GM12878 (cell line): ENCODE results near the gene CMTM3. TPM values are rescaled to one million over a fixed set of nuclear protein-coding genes. Genes with fewer than 3 reads are reported as not detected.

ENCODE experiments used
- ATAC-seq: fragments of 200-7000 bp; cut with Tn5 transposase; 3 replicates; pipeline ENCODE4 v1.9.1; 2020; ENCODE audit warnings: mild to moderate bottlenecking, moderate library complexity
- BruUV-seq: library from RNA; stranded (reverse); fragments of 400-500 nt; replicated peaks from 2 replicates; lab custom pipeline; 2021; lab: Mats Ljungman, UMichigan
- CTCF ChIA-PET: fragments of 300-600 bp; sonication (Branson Sonifier 250); formaldehyde crosslinking; extraction: SDS; loops from one replicate; lab custom pipeline; 2021; ENCODE audit warnings: inconsistent platforms; lab: Yijun Ruan, JAX
- POLR2A ChIA-PET: fragments of 350-600 bp; formaldehyde crosslinking; extraction: SDS; loops from one replicate; lab custom pipeline; 2021; ENCODE audit warnings: inconsistent platforms; lab: Charles Lee
- RAD21 ChIA-PET: fragments of 300-600 bp; sonication (Branson Sonifier 250); formaldehyde crosslinking; loops from one replicate; lab custom pipeline; 2023; ENCODE audit warnings: antibody characterized with exemption; ENCODE audit not compliant: unreplicated experiment; lab: Charles Lee
- SMC1A ChIA-PET: fragments of 300-600 bp; sonication (Branson Sonifier 250); formaldehyde crosslinking; loops from one replicate; lab custom pipeline; 2023; ENCODE audit not compliant: unreplicated experiment, uncharacterized antibody; lab: Charles Lee
- DNase-seq: peaks from one replicate; pipeline ENCODE4 v3.0.0-alpha.2; 2011; ENCODE audit warnings: low read depth, low spot score
- FAIRE-seq: peaks from 3 replicates; lab custom pipeline; 2011; peaks lifted over from hg19 to GRCh38; lab: Jason Lieb, UNC
- H2AFZ ChIP-seq: 2 replicates; pipeline ENCODE4 v1.6.0; 2011; ENCODE audit warnings: low read depth, low read length, control low read depth; ENCODE audit not compliant: control insufficient read depth
- H3K27ac ChIP-seq: 2 replicates; pipeline ENCODE4 v1.5.1; 2011; ENCODE audit warnings: control low read depth; ENCODE audit not compliant: control insufficient read depth, insufficient read depth
- H3K27me3 ChIP-seq, 2 experiments: replicated peaks in 1 of 2; 2 replicates each; pipeline versions ENCODE4 v1.6.0 to v1.6.1; 2011; ENCODE audit warnings: low read length in 1 of 2; ENCODE audit not compliant: control insufficient read depth in 2 of 2, insufficient read depth in 2 of 2
- H3K36me3 ChIP-seq, 2 experiments: 2 replicates each; pipeline ENCODE4 v1.5.1; 2011; ENCODE audit warnings: low read length in 1 of 2; ENCODE audit not compliant: control insufficient read depth in 2 of 2, insufficient read depth in 2 of 2
- H3K4me1 ChIP-seq: 2 replicates; pipeline ENCODE4 v1.6.1; 2011; ENCODE audit warnings: mild to moderate bottlenecking, low read length, moderate library complexity, mixed read lengths; ENCODE audit not compliant: control insufficient read depth, insufficient read depth
- H3K4me2 ChIP-seq: 2 replicates; pipeline ENCODE4 v1.6.0; 2011; ENCODE audit warnings: control low read depth; ENCODE audit not compliant: control insufficient read depth, insufficient read depth
- H3K4me3 ChIP-seq: fragments of 200-600 bp; sonication (generic); 2 replicates; pipeline ENCODE4 v1.5.1; 2016
- H3K79me2 ChIP-seq: 2 replicates; pipeline ENCODE4 v1.6.0; 2011; ENCODE audit warnings: low read length; ENCODE audit not compliant: control insufficient read depth, insufficient read depth
- H3K9ac ChIP-seq: 2 replicates; pipeline ENCODE4 v1.8.0; 2011; ENCODE audit warnings: low read length, control low read depth, mixed read lengths; ENCODE audit not compliant: control insufficient read depth, insufficient read depth
- H3K9me3 ChIP-seq: replicated peaks from 3 replicates; pipeline ENCODE4 v1.5.1; 2011; ENCODE audit warnings: mild to moderate bottlenecking, low read length; ENCODE audit not compliant: control insufficient read depth, insufficient read depth
- H4K20me1 ChIP-seq: 2 replicates; pipeline ENCODE4 v1.6.0; 2011; ENCODE audit not compliant: control insufficient read depth, insufficient read depth
- ASH2L ChIP-seq: fragments of 300-600, 200-600 bp; sonication (generic); IDR thresholded peaks from 2 replicates; pipeline ENCODE4 v1.6.1; 2017; ENCODE audit warnings: low read depth, mild to moderate bottlenecking, borderline replicate concordance
- RAD51 ChIP-seq: fragments of 450-650 bp; IDR thresholded peaks from 2 replicates; pipeline ENCODE4 v1.6.1; 2016; ENCODE audit warnings: moderate library complexity, mild to moderate bottlenecking, inconsistent platforms
- RBBP5 ChIP-seq: fragments of 200-600 bp; sonication (generic); conservative IDR thresholded peaks from 2 replicates; pipeline ENCODE4 v1.6.1; 2016
- ZBED1 ChIP-seq: IDR thresholded peaks from 2 replicates; pipeline ENCODE4 v1.6.1; 2016; ENCODE audit warnings: borderline replicate concordance
- ZNF622 ChIP-seq: fragments of 450-650 bp; IDR thresholded peaks from 2 replicates; pipeline ENCODE4 v1.6.1; 2017; ENCODE audit warnings: mild to moderate bottlenecking, inconsistent platforms
- WGBS: methylation state at CpG from one replicate; pipeline ENCODE4 v1.1.6; 2016; ENCODE audit warnings: low lambda C conversion rate; ENCODE audit not compliant: insufficient replicate concordance, insufficient coverage; ENCODE audit errors: missing lambda C conversion rate; 5-methylcytosine and 5-hydroxymethylcytosine counted together
- in situ Hi-C: fragments of 300-500 bp; cut with MboI; formaldehyde crosslinking; loops from 9 replicates; pipeline ENCODE4 v1.14.3; 2018; ENCODE audit warnings: mixed read lengths
- intact Hi-C: fragments of 100-400 bp; cut with micrococcal nuclease; formaldehyde crosslinking; loops from one replicate; pipeline ENCODE4 v1.14.2; 2022; ENCODE audit not compliant: unreplicated experiment
- polyA plus RNA-seq, 11 experiments: library from polyadenylated mRNA; depleted of rRNA in 4 of 11; unstranded in 6 of 11; stranded (reverse) in 5 of 11; fragments of >200 nt; fragmentation: Nextera tagmentation in 4 of 11; fragmentation: Illumina TruSeq in 1 of 11; extraction: Ambion mirVana in 4 of 11; extraction: Trizol in 1 of 11; gene quantifications; 1 replicate in 1 of 11; 2 replicates in 10 of 11; pipeline versions ENCODE4 v1.2.1 to v1.2.3, GENCODE V29; 2011 to 2016; ENCODE audit warnings: inconsistent platforms in 2 of 11, missing spikeins in 2 of 11, low read depth in 1 of 11
- total RNA-seq, 4 experiments: library from RNA; depleted of rRNA in 3 of 4; stranded (reverse); fragments of >200 nt in 3 of 4; fragmentation: Illumina TruSeq in 1 of 4; extraction: Trizol in 1 of 4; gene quantifications; 2 replicates each; pipeline versions ENCODE4 v1.2.1 to v1.2.3, GENCODE V29; 2013 to 2021
- TF ChIP-seq, protein P1 (sequence below): IDR thresholded peaks from 2 replicates; pipeline ENCODE4 v1.6.1; 2011; ENCODE audit warnings: low read depth, low read length, improper control_type of control experiment, borderline replicate concordance
- TF ChIP-seq, protein P2 (sequence below): IDR thresholded peaks from 2 replicates; pipeline ENCODE4 v1.6.1; 2011; ENCODE audit warnings: borderline replicate concordance, low read depth, mild to moderate bottlenecking, moderate library complexity, mixed read lengths, low read length; ENCODE audit not compliant: insufficient read depth; ENCODE audit errors: extremely low read length
- TF ChIP-seq, protein P3 (sequence below): fragments of 450-650 bp; IDR thresholded peaks from 2 replicates; pipeline ENCODE4 v1.6.1; 2017; ENCODE audit warnings: antibody characterized with exemption, mild to moderate bottlenecking, moderate library complexity
- TF ChIP-seq, protein P4 (sequence below): fragments of 450-650 bp; IDR thresholded peaks from 2 replicates; pipeline ENCODE4 v1.6.1; 2018; ENCODE audit warnings: mild to moderate bottlenecking, low read depth, moderate library complexity; ENCODE audit not compliant: partially characterized antibody

The CMTM3 gene
- total and polyA plus RNA-seq, 10 of the 15 experiments (the other 5 are each of a cell fraction or from before 2014, with no cell fraction given) = 5.4 to 47.4 (median 28.6) TPM

DNA sequence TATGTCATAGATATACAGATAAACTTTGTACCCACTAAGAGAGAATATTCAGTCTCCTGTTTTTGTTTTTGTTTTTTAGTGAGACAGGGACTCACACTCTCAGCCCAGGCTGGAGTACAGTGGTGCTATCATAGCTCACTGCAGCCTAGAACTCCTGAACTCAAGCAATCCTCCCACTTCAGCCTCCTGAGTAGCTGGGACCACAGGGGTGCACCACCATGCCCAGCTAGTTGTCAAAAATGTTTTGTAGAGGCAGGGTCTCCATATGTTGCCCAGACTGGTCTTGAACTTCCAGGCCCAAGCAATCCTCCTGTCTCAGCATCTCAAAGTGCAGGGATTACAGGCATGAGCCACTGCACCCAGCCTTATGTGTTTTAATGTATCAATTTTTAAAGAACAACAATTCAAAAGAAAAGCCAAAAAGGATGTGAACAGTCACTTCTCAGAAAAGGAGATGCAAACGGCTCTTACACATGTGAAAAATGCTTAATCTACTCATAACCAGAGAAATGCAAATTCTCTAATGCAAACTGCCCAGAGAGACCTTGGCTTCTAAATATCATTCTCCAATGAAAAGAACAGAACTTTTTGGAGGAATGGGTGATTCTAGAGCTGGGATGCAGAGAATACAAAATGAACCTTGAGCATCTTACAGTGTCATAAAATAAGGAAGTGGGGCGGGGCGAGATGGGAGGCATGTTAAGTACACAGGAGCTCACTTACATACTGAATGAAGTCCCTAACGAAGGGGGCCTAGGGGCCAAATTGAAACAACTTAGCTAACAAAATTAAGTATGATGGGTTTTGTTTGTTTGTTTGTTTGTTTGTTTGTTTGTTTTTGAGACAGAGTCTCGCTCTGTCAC, 7.3 kb upstream of the CMTM3 start:
- Histone ChIP-seq H2AFZ (no peak overlapping the region), H3K27me3 (no peaks in the 10 kb centered on the region), H4K20me1 (no peaks in the 10 kb centered on the region), H3K4me3 (no peak overlapping the region), H3K27ac (peak overlapping the region; percentile 33; the same call in 1 of the 2 replicates), H3K4me2 (0 out of 2 replicates have a peak overlapping the region, but pooled peaks have one; percentile 25), H3K9ac (no peak overlapping the region), H3K36me3 (no peaks in the 10 kb centered on the region), H3K4me1 (peaks cover 12% of the 10 kb centered on the region), H3K9me3 (peaks cover 14% of the 10 kb centered on the region; the same call in 2 of the 3 replicates), H3K79me2 (no peaks in the 10 kb centered on the region)
- ATAC-seq (peak; percentile 59), FAIRE-seq (no peak), DNase-seq (no peak)
- TF ChIP-seq, protein P1, sequence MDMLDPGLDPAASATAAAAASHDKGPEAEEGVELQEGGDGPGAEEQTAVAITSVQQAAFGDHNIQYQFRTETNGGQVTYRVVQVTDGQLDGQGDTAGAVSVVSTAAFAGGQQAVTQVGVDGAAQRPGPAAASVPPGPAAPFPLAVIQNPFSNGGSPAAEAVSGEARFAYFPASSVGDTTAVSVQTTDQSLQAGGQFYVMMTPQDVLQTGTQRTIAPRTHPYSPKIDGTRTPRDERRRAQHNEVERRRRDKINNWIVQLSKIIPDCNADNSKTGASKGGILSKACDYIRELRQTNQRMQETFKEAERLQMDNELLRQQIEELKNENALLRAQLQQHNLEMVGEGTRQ = no peak
- TF ChIP-seq, protein P2, sequence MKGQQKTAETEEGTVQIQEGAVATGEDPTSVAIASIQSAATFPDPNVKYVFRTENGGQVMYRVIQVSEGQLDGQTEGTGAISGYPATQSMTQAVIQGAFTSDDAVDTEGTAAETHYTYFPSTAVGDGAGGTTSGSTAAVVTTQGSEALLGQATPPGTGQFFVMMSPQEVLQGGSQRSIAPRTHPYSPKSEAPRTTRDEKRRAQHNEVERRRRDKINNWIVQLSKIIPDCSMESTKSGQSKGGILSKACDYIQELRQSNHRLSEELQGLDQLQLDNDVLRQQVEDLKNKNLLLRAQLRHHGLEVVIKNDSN = no peak
- no peak for TF ChIP-seq RBBP5
- TF ChIP-seq ZBED1 = no peak
- TF ChIP-seq, protein P3, sequence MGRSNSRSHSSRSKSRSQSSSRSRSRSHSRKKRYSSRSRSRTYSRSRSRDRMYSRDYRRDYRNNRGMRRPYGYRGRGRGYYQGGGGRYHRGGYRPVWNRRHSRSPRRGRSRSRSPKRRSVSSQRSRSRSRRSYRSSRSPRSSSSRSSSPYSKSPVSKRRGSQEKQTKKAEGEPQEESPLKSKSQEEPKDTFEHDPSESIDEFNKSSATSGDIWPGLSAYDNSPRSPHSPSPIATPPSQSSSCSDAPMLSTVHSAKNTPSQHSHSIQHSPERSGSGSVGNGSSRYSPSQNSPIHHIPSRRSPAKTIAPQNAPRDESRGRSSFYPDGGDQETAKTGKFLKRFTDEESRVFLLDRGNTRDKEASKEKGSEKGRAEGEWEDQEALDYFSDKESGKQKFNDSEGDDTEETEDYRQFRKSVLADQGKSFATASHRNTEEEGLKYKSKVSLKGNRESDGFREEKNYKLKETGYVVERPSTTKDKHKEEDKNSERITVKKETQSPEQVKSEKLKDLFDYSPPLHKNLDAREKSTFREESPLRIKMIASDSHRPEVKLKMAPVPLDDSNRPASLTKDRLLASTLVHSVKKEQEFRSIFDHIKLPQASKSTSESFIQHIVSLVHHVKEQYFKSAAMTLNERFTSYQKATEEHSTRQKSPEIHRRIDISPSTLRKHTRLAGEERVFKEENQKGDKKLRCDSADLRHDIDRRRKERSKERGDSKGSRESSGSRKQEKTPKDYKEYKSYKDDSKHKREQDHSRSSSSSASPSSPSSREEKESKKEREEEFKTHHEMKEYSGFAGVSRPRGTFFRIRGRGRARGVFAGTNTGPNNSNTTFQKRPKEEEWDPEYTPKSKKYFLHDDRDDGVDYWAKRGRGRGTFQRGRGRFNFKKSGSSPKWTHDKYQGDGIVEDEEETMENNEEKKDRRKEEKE = no peak
- no peak for TF ChIP-seq ASH2L
- TF ChIP-seq, protein P4, sequence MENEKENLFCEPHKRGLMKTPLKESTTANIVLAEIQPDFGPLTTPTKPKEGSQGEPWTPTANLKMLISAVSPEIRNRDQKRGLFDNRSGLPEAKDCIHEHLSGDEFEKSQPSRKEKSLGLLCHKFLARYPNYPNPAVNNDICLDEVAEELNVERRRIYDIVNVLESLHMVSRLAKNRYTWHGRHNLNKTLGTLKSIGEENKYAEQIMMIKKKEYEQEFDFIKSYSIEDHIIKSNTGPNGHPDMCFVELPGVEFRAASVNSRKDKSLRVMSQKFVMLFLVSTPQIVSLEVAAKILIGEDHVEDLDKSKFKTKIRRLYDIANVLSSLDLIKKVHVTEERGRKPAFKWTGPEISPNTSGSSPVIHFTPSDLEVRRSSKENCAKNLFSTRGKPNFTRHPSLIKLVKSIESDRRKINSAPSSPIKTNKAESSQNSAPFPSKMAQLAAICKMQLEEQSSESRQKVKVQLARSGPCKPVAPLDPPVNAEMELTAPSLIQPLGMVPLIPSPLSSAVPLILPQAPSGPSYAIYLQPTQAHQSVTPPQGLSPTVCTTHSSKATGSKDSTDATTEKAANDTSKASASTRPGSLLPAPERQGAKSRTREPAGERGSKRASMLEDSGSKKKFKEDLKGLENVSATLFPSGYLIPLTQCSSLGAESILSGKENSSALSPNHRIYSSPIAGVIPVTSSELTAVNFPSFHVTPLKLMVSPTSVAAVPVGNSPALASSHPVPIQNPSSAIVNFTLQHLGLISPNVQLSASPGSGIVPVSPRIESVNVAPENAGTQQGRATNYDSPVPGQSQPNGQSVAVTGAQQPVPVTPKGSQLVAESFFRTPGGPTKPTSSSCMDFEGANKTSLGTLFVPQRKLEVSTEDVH = no peak
- no peak for TF ChIP-seq ZNF622
- no peak for TF ChIP-seq RAD51
- ChIA-PET RAD21 (no interaction called here), SMC1A (interaction anchor here (1.2 to 1.7 kb wide), 2 partner anchors 8 to 10 kb away, joined by 3 to 5 read pairs; no protein-coding TSS in a partner anchor), POLR2A (interaction anchor here (0.6 kb wide), 1 partner anchor 122 kb away, joined by 3 read pairs; no protein-coding TSS in a partner anchor), CTCF (interaction anchor here (0.7 to 1.7 kb wide), 7 partner anchors 8 to 144 kb away, joined by 3 to 7 read pairs (median 4); no protein-coding TSS in a partner anchor)
- intact Hi-C loops = no loop called here
- in situ Hi-C loops = no loop called here
- no TSS peak for BruUV-seq
- 4% methylated on average over 5 of the region's 5 CpGs for WGBS
